ENCODE data around the gene CTTNBP2NL.
"Not testable (repeated sequence)": the region's sequence is repeated elsewhere in the genome, so short reads cannot be mapped to it uniquely, and the experiment has no call there.

The CTTNBP2NL gene

GRCh38 chr1:112453876-112454275, 57.9 kb downstream of the CTTNBP2NL start:
- Histone ChIP-seq H3K27ac (ENCODE audit: low read length) (no peak overlapping the region), H3K36me3 (ENCODE audit: control insufficient read depth in 1 of 2, insufficient read depth in 2 of 2, low read length in 2 of 2) (peaks cover 28 to 38% of the 10 kb centered on the region in 2 donors), H3K4me1 (ENCODE audit: control insufficient read depth in 1 of 2, insufficient read depth in 2 of 2, low read length in 2 of 2) (peaks cover 0 to 1% of the 10 kb centered on the region in 2 donors), H3K9me3 (ENCODE audit: control insufficient read depth in 1 of 2, low read length in 2 of 2) (no peaks in the 10 kb centered on the region), H3K4me3 (ENCODE audit: low read depth in 1 of 2, low read length in 2 of 2) (no peak overlapping the region), H3K27me3 (ENCODE audit: low read depth, low read length) (no peaks in the 10 kb centered on the region)

DNA sequence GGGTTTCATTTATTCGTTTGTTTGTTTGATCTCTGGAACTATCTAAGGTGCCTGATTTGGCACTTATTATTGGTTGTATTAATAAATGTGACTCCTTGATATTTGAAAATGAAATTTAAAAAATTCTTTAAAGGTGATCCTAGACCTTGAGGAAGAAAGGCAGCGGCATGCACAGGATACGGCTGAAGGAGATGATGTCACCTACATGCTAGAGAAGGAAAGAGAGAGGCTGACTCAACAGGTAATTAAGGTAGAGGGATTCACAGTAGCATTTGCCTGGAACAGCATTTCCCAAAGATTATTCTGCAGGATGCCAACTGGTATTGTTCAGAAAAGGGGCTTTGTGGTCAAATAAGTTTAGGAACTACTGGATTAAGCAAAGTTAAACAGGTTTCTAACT, 58.3 kb downstream of the CTTNBP2NL start:
- no peak overlapping the region for H3K27ac ChIP-seq (ENCODE audit: low read length)
- H3K4me3 ChIP-seq (ENCODE audit: low read depth in 1 of 2, low read length in 2 of 2): no peak overlapping the region
- H3K27me3 ChIP-seq (ENCODE audit: low read depth, low read length): no peaks in the 10 kb centered on the region
- no peaks in the 10 kb centered on the region for H3K9me3 ChIP-seq (ENCODE audit: control insufficient read depth in 1 of 2, low read length in 2 of 2)
- no peaks in the 10 kb centered on the region for H3K4me1 ChIP-seq (ENCODE audit: control insufficient read depth in 1 of 2, insufficient read depth in 2 of 2, low read length in 2 of 2)
- peaks cover 28 to 38% of the 10 kb centered on the region in 2 donors for H3K36me3 ChIP-seq (ENCODE audit: control insufficient read depth in 1 of 2, insufficient read depth in 2 of 2, low read length in 2 of 2)

- Histone ChIP-seq H3K9me3 (ENCODE audit: control insufficient read depth in 1 of 2, low read length in 2 of 2) (no peaks in the 10 kb centered on the region), H3K36me3 (ENCODE audit: control insufficient read depth in 1 of 2, insufficient read depth in 2 of 2, low read length in 2 of 2) (peaks cover 28 to 35% of the 10 kb centered on the region in 2 donors), H3K4me1 (ENCODE audit: control insufficient read depth in 1 of 2, insufficient read depth in 2 of 2, low read length in 2 of 2) (no peaks in the 10 kb centered on the region), H3K4me3 (ENCODE audit: low read depth in 1 of 2, low read length in 2 of 2) (no peak overlapping the region), H3K27me3 (ENCODE audit: low read depth, low read length) (no peaks in the 10 kb centered on the region), H3K27ac (ENCODE audit: low read length) (no peak overlapping the region)
Observed at GRCh38 chr1:112457241-112457640, 61.2 kb downstream of the CTTNBP2NL start.

- no peaks in the 10 kb centered on the region for H3K27me3 ChIP-seq (ENCODE audit: low read depth, low read length)
- no peak overlapping the region for H3K4me3 ChIP-seq (ENCODE audit: low read depth in 1 of 2, low read length in 2 of 2)
- no peak overlapping the region for H3K27ac ChIP-seq (ENCODE audit: low read length)
- H3K36me3 ChIP-seq (ENCODE audit: control insufficient read depth in 1 of 2, insufficient read depth in 2 of 2, low read length in 2 of 2): peaks cover 28 to 35% of the 10 kb centered on the region in 2 donors
- H3K4me1 ChIP-seq (ENCODE audit: control insufficient read depth in 1 of 2, insufficient read depth in 2 of 2, low read length in 2 of 2): no peaks in the 10 kb centered on the region
- no peaks in the 10 kb centered on the region for H3K9me3 ChIP-seq (ENCODE audit: control insufficient read depth in 1 of 2, low read length in 2 of 2)
Observed at GRCh38 chr1:112457955-112458354, 61.9 kb downstream of the CTTNBP2NL start.

DNA sequence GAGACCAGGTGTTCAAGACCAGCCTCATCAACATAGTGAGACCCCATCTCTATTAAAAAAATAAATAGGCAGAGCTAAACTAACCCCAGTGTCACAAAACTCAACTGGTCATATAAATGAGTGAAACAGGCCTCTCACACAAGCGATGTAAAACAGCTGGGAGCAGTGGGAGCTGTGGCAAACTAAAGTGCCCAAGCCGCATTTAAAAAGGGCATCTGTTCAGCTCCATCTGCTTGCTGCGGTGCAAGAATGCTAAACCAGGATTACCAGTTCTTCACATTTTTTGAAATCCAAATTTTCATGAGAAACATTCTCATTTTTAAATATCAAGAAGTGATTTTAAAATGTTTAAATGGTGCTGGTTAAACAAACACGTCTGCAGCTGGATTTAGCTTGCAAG, 62.7 kb downstream of the CTTNBP2NL start:
- H3K4me1 ChIP-seq (ENCODE audit: control insufficient read depth in 1 of 2, insufficient read depth in 2 of 2, low read length in 2 of 2): no peaks in the 10 kb centered on the region
- H3K27ac ChIP-seq (ENCODE audit: low read length): no peak overlapping the region
- no peaks in the 10 kb centered on the region for H3K9me3 ChIP-seq (ENCODE audit: control insufficient read depth in 1 of 2, low read length in 2 of 2)
- no peak overlapping the region for H3K4me3 ChIP-seq (ENCODE audit: low read depth in 1 of 2, low read length in 2 of 2)
- H3K27me3 ChIP-seq (ENCODE audit: low read depth, low read length): no peaks in the 10 kb centered on the region
- H3K36me3 ChIP-seq (ENCODE audit: control insufficient read depth in 1 of 2, insufficient read depth in 2 of 2, low read length in 2 of 2): peaks cover 24 to 35% of the 10 kb centered on the region in 2 donors

DNA sequence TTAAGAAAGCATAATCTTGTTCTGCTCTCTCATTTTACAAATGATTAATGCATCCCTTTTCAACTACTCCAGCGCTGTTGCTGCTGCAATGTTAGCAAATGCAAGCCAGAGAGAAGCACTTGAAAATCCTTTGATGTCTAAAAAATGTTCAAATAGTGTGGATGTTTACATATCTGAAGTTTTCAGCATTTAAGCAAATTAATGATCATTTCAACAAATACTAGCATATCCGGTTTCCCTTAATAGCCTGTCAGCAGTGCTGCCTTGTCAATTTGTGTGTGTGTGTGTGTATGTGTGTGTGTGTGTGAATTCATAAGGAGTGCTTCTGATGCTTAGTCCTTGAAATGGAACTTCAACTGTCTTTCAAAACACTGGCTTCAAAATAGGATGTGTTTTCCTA, 64.6 kb downstream of the CTTNBP2NL start:
- no peaks in the 10 kb centered on the region for H3K9me3 ChIP-seq (ENCODE audit: control insufficient read depth in 1 of 2, low read length in 2 of 2)
- peaks cover 24% of the 10 kb centered on the region in 2 donors for H3K36me3 ChIP-seq (ENCODE audit: control insufficient read depth in 1 of 2, insufficient read depth in 2 of 2, low read length in 2 of 2)
- H3K4me3 ChIP-seq (ENCODE audit: low read depth in 1 of 2, low read length in 2 of 2): no peak overlapping the region
- peaks cover 0 to 2% of the 10 kb centered on the region in 2 donors for H3K4me1 ChIP-seq (ENCODE audit: control insufficient read depth in 1 of 2, insufficient read depth in 2 of 2, low read length in 2 of 2)
- H3K27me3 ChIP-seq (ENCODE audit: low read depth, low read length): no peaks in the 10 kb centered on the region
- H3K27ac ChIP-seq (ENCODE audit: low read length): no peak overlapping the region

DNA sequence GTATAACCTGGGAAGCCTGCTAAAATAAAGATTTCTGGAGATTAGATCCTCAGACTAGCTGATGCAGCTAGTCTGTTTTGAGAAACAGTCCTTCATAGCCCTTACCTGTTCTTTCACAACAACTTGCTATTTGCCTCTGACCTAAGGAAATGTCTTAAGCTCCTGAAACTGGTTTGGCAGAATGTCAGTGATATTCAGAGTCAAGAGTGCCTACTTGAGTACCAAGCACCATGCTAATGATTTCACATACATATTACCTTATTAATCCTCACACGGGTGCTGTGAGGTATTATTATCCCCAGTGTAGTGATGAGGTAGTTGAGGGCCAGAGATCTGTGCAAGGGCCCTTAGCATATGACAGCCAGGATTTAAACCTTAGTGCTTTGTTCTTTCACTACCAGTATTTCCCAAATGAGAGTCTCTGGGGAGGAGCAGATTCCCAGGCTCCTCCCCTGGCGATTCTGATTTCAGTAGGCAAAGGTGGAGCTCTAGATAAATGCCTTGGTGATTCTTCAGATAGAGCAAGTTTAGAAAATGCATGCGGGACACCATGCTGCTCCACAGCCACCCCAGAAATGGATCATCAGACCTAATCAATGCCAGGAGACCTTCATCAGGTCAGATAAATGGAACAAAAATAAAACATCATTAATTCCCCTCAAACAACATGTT, 65.3 kb downstream of the CTTNBP2NL start:
- no peaks in the 10 kb centered on the region for H3K27me3 ChIP-seq (ENCODE audit: low read depth, low read length)
- no peak overlapping the region for H3K27ac ChIP-seq (ENCODE audit: low read length)
- H3K9me3 ChIP-seq (ENCODE audit: control insufficient read depth in 1 of 2, low read length in 2 of 2): no peaks in the 10 kb centered on the region
- peaks cover 17 to 18% of the 10 kb centered on the region in 2 donors for H3K36me3 ChIP-seq (ENCODE audit: control insufficient read depth in 1 of 2, insufficient read depth in 2 of 2, low read length in 2 of 2)
- H3K4me1 ChIP-seq (ENCODE audit: control insufficient read depth in 1 of 2, insufficient read depth in 2 of 2, low read length in 2 of 2): peaks cover 0 to 5% of the 10 kb centered on the region in 2 donors
- H3K4me3 ChIP-seq (ENCODE audit: low read depth in 1 of 2, low read length in 2 of 2): no peak overlapping the region

GRCh38 chr1:112462953-112463279, 66.9 kb downstream of the CTTNBP2NL start:
- Histone ChIP-seq H3K27ac (ENCODE audit: low read length) (no peak overlapping the region), H3K36me3 (ENCODE audit: control insufficient read depth in 1 of 2, insufficient read depth in 2 of 2, low read length in 2 of 2) (peaks cover 3 to 4% of the 10 kb centered on the region in 2 donors), H3K27me3 (ENCODE audit: low read depth, low read length) (no peaks in the 10 kb centered on the region), H3K4me1 (ENCODE audit: control insufficient read depth in 1 of 2, insufficient read depth in 2 of 2, low read length in 2 of 2) (peaks cover 5 to 6% of the 10 kb centered on the region in 2 donors), H3K9me3 (ENCODE audit: control insufficient read depth in 1 of 2, low read length in 2 of 2) (no peaks in the 10 kb centered on the region), H3K4me3 (ENCODE audit: low read depth in 1 of 2, low read length in 2 of 2) (no peak overlapping the region)

GRCh38 chr1:112464501-112464900, 68.5 kb downstream of the CTTNBP2NL start:
- Histone ChIP-seq H3K27me3 (ENCODE audit: low read depth, low read length) (no peaks in the 10 kb centered on the region), H3K27ac (ENCODE audit: low read length) (no peak overlapping the region)

GRCh38 chr1:112465122-112465521, 69.1 kb downstream of the CTTNBP2NL start:
- H3K27me3 ChIP-seq (ENCODE audit: low read depth, low read length): no peaks in the 10 kb centered on the region
- H3K4me1 ChIP-seq (ENCODE audit: control insufficient read depth in 1 of 2, insufficient read depth in 2 of 2, low read length in 2 of 2): peaks cover 5 to 6% of the 10 kb centered on the region in 2 donors
- no peaks in the 10 kb centered on the region for H3K9me3 ChIP-seq (ENCODE audit: control insufficient read depth in 1 of 2, low read length in 2 of 2)
- H3K27ac ChIP-seq (ENCODE audit: low read length): peak overlapping the region; percentile 62
- no peaks in the 10 kb centered on the region for H3K36me3 ChIP-seq (ENCODE audit: control insufficient read depth in 1 of 2, insufficient read depth in 2 of 2, low read length in 2 of 2)
- no peak overlapping the region for H3K4me3 ChIP-seq (ENCODE audit: low read depth in 1 of 2, low read length in 2 of 2)

More at GRCh38 chr1:112464501-112464900, 68.5 kb downstream of the CTTNBP2NL start:
- Histone ChIP-seq H3K4me1 (ENCODE audit: control insufficient read depth in 1 of 2, insufficient read depth in 2 of 2, low read length in 2 of 2) (peaks cover 5 to 6% of the 10 kb centered on the region in 2 donors), H3K9me3 (ENCODE audit: control insufficient read depth in 1 of 2, low read length in 2 of 2) (no peaks in the 10 kb centered on the region), H3K36me3 (ENCODE audit: control insufficient read depth in 1 of 2, insufficient read depth in 2 of 2, low read length in 2 of 2) (no peaks in the 10 kb centered on the region), H3K4me3 (ENCODE audit: low read depth in 1 of 2, low read length in 2 of 2) (no peak overlapping the region)

DNA sequence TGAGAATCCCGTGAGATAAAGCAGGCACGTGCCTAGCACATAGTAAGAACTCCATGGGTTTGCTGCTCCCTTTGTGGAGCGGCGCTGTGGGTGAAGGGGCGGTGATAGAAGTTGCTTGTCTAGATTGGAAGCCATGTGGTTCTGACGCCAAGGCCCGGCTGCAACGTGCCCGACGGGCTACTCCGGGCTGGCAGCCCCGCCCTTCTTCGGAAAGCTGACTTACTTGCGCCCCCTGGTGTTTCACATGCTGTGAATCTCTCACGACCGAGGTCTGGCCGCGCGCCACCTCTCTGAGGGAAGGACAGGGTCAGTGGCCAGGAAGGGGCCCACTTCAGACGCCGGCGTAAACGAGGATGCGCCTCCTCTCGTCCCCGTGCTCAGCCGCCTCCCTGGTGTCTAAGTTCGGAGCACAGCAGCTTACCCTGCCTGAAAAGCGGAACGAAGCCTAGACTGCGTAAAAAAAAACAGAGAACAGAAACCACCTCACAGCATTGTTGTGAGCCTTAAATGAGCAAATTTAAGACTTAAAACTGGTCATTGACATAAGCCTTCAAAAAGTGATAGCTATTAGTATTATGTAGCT, 70.2 kb downstream of the CTTNBP2NL start:
- peak overlapping the region; percentile 62 for H3K27ac ChIP-seq (ENCODE audit: low read length)
- H3K9me3 ChIP-seq (ENCODE audit: control insufficient read depth in 1 of 2, low read length in 2 of 2): no peaks in the 10 kb centered on the region
- no peaks in the 10 kb centered on the region for H3K36me3 ChIP-seq (ENCODE audit: control insufficient read depth in 1 of 2, insufficient read depth in 2 of 2, low read length in 2 of 2)
- no peaks in the 10 kb centered on the region for H3K27me3 ChIP-seq (ENCODE audit: low read depth, low read length)
- peaks cover 5 to 6% of the 10 kb centered on the region in 2 donors for H3K4me1 ChIP-seq (ENCODE audit: control insufficient read depth in 1 of 2, insufficient read depth in 2 of 2, low read length in 2 of 2)
- peak overlapping the region; percentile 47 to 48 for H3K4me3 ChIP-seq (ENCODE audit: low read depth in 1 of 2, low read length in 2 of 2)

DNA sequence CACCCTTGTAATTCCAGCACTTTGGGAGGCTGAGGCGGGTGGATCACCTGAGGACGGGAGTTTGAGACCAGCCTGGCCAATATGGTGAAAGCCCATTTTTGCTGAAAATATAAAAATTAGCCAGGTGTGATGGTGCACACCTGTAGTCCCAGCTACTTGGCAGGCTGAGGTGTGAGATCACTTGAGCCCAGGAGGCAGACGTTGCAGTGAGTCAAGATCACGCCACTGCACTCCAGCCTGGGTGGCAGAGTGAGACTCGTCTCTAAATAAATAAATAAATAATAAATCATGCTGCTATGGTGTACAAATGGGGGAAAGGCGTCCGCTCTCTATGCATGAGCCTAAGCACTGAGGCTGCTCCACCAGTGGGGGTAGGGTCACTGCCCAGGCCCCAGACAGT, 74.3 kb downstream of the CTTNBP2NL start:
- not testable (repeated sequence) for H3K36me3 ChIP-seq (ENCODE audit: control insufficient read depth in 1 of 2, insufficient read depth in 2 of 2, low read length in 2 of 2); H3K27ac ChIP-seq (ENCODE audit: low read length)

More for the DNA sequence above, 74.3 kb downstream of the CTTNBP2NL start:
- not testable (repeated sequence) for H3K4me1 ChIP-seq (ENCODE audit: control insufficient read depth in 1 of 2, insufficient read depth in 2 of 2, low read length in 2 of 2); H3K4me3 ChIP-seq (ENCODE audit: low read depth in 1 of 2, low read length in 2 of 2); H3K27me3 ChIP-seq (ENCODE audit: low read depth, low read length); H3K9me3 ChIP-seq (ENCODE audit: control insufficient read depth in 1 of 2, low read length in 2 of 2)

All from muscle layer of duodenum (tissue), 2 donors.